Activated T-helper 2 cell treated with anti-CD3 and anti-CD28 coated beads, Interferon-gamma antibody, Interleukin-2, Interleukin-4, amounts not matched to agents 10 μg/mL and 5 μg/mL and 100 μg/mL, durations not matched to agents 14 hours and 24 hours and 36 hours (primary cell): ENCODE results near the gene PGBD5. TPM values are rescaled to one million over a fixed set of nuclear protein-coding genes. Genes with fewer than 3 reads are reported as not detected.

Experiments
- DNase-seq: peaks from one replicate; pipeline ENCODE4 v3.0.0; 2021; ENCODE audit warnings: low spot score
- H3K27ac Mint-ChIP-seq: one replicate; pipeline ENCODE4 v1.8.0; 2021; ENCODE audit warnings: mixed read lengths
- H3K27me3 Mint-ChIP-seq: one replicate; pipeline ENCODE4 v1.8.0; 2021; ENCODE audit warnings: low read depth, mixed read lengths
- H3K36me3 Mint-ChIP-seq: one replicate; pipeline ENCODE4 v1.8.0; 2021; ENCODE audit warnings: low read depth, mixed read lengths
- H3K4me1 Mint-ChIP-seq: one replicate; pipeline ENCODE4 v1.8.0; 2021; ENCODE audit warnings: low read depth, mixed read lengths
- H3K4me3 Mint-ChIP-seq: one replicate; pipeline ENCODE4 v1.8.0; 2021; ENCODE audit warnings: low read depth, mild to moderate bottlenecking, moderate library complexity, mixed read lengths
- H3K9me3 Mint-ChIP-seq: one replicate; pipeline ENCODE4 v1.8.0; 2021; ENCODE audit warnings: mixed read lengths
- intact Hi-C: fragments of 100-400 bp; cut with micrococcal nuclease; formaldehyde crosslinking; loops from one replicate; pipeline ENCODE4 v1.15.1; 2023
- total RNA-seq: library from RNA; stranded (reverse); gene quantifications from 2 replicates; pipeline ENCODE4 v1.2.3, GENCODE V29; 2022

The PGBD5 gene
- total RNA-seq, 1 donor from 2014 or later: not detected

DNA sequence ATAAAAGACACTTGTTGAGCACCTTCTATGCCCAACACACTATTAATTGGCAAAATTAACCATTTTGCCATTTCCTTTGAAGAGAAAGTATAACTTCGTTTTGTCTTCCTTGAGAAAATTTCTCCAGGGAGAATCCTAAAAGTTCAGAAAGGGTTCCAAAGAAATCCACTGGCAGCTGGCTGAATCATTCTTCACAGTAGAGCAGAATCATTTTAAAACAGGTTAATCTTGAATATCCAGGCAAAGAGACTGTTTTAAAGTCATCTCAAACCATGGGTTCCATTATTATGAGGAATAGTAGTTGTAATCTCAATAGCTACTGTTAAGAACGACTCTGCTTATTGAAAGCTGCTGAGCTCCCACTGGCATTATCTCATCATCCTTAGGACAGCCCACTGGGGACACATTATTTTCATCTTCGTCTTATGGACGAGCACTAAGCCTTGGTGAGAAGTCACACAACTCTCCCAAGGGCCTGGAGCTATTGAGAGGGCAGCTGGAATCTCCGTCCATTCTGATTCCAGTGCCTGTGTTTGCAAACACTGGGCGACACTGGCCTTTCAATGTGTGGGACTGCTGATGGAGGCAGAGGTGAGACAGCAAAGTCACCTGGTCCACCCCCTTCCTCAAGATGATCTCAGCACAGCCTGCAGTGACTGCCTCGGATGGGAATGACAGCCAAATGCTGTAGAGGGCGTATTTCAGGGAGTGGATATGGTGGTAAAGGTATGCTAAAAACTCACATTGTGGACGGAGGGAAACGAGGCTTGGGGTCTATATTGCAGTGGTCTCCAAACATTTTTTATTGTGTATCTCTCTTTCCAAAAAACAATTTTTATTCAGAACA, 15.3 kb upstream of the PGBD5 start:
- DNase-seq: no peak
- Mint-ChIP-seq H3K27ac (no peak overlapping the region), H3K4me1 (no peaks in the 10 kb centered on the region), H3K36me3 (no peaks in the 10 kb centered on the region), H3K27me3 (no peaks in the 10 kb centered on the region), H3K9me3 (peaks cover 4% of the 10 kb centered on the region), H3K4me3 (no peak overlapping the region)
- intact Hi-C loops: no loop called here

DNA sequence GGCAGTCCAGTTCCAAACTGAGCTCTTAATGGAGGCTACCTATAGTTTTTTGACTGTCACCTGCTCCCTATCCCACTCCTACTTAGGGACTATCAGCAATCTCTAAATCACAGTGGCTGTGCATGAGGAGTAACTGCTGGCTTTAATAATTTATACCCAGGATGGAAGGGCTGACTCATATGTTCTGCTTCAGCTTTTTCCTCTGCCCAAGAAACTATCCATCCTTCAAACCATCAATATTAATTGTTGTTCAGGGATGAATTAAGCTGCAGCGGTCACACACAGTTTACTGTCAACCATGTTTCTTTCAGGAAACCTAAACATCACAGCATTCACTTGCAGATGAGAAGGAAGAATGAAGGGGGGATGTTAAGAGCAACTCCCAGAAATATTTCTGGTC, 9.0 kb upstream of the PGBD5 start:
- intact Hi-C loops: no loop called here
- Mint-ChIP-seq H3K4me1 (no peaks in the 10 kb centered on the region), H3K27me3 (no peaks in the 10 kb centered on the region), H3K36me3 (no peaks in the 10 kb centered on the region), H3K27ac (no peak overlapping the region), H3K9me3 (peaks cover 4% of the 10 kb centered on the region), H3K4me3 (no peak overlapping the region)
- no peak for DNase-seq

DNA sequence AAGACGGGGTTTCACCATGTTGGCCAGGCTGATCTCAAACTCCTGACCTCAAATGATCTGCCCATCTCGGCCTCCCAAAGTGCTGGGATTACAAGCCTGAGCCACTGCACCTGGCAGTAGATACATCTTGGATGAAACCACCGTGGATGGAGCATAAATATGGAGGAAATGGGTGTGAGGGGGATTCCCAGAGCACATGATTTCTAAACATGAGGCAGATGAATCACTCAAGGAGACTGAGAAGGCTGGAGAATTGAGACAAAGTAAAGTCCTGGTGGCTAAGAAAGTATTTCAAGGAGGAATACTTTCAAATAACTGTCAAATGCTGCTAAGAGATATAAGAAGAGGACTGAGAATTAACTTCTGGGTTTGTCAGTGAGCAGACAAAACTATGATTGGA, 5.4 kb upstream of the PGBD5 start:
- H3K36me3 Mint-ChIP-seq: no peaks in the 10 kb centered on the region
- H3K4me3 Mint-ChIP-seq: no peak overlapping the region
- H3K4me1 Mint-ChIP-seq: peaks cover 4% of the 10 kb centered on the region
- peaks cover 25% of the 10 kb centered on the region for H3K27me3 Mint-ChIP-seq
- no peak overlapping the region for H3K27ac Mint-ChIP-seq
- no peaks in the 10 kb centered on the region for H3K9me3 Mint-ChIP-seq
- intact Hi-C loops: no loop called here
- no peak for DNase-seq

DNA sequence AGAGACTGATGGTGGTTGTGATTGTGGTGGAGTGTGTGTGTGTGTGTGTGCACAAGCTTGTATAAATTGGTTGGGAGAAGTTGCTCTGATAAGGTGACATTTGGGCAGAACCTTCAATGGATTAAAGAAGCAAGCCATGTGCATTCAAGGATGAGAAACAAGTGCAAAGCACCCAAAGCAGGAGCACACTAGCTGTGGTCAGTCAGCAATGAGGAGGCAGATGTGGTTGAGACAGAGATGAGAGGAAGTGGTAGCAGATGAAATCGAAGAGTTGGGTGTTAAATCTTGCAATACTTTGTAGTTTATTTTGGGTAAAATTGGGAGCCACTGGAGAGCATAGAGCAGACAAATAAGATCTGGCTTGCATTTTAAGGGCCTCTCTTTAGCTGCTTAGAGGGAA, 4.4 kb upstream of the PGBD5 start:
- H3K4me1 Mint-ChIP-seq: peaks cover 4% of the 10 kb centered on the region
- no peak overlapping the region for H3K27ac Mint-ChIP-seq
- DNase-seq: no peak
- no peaks in the 10 kb centered on the region for H3K9me3 Mint-ChIP-seq
- no peaks in the 10 kb centered on the region for H3K36me3 Mint-ChIP-seq
- peaks cover 25% of the 10 kb centered on the region for H3K27me3 Mint-ChIP-seq
- intact Hi-C loops: no loop called here
- H3K4me3 Mint-ChIP-seq: no peak overlapping the region

DNA sequence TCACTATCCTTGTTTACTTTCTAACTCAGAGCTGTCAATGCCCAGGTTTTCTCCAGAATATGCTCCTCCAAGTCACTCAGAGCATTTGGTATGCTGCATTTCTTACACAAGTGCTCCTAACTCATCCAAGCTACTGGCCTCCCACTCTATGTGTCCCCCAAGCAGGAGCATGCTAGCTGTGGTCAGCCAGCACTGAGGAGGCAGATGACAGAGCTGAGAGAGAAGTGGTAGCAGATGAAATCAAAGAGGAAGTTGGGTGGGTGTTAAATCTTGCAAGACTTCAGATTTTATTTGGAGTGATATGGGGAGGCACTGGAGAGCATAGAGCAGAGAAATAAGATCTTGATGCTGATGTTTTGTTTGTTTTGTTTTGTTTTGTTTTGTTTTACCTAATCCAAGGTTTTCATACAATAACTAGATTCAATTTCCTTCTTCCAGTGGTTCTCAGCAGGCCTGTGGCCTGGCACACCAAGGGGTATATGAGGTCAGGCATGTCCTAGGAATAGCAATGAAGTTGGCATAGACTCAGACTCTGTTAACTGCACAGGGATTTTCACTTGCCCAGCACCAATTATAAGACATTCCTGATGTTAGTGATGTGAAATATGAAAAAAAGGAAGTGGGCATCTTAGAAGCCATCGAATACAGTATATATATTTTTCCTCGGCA, 3.1 kb upstream of the PGBD5 start:
- Mint-ChIP-seq H3K4me3 (no peak overlapping the region), H3K36me3 (no peaks in the 10 kb centered on the region), H3K9me3 (no peaks in the 10 kb centered on the region), H3K27me3 (peaks cover 36% of the 10 kb centered on the region), H3K4me1 (peaks cover 8% of the 10 kb centered on the region), H3K27ac (no peak overlapping the region)
- intact Hi-C loops: loop anchor here (5.0 kb wide), 1 partner anchor 733 kb away; the partner anchor contains the start of gene TRIM67
- DNase-seq: no peak

DNA sequence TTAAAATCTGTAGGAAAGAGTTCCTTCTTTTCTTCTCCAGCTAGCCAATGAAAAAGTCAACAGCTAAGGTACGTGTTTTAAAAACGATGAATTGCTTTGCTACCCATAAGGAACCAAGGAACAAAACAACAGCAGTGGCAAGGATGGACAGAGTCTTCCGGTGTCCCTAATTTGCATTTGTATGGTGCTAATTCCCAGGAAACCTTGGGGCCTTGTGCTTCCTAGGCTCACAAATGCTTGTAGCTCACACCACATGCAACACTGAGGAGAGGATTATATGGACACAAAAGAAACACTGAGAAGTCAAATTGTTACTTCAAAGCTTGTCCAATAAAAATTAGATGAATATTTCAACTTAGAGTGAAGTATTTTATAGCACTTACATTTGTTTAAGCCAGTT, 1.8 kb upstream of the PGBD5 start:
- peaks cover 8% of the 10 kb centered on the region for H3K4me1 Mint-ChIP-seq
- peaks cover 48% of the 10 kb centered on the region for H3K27me3 Mint-ChIP-seq
- H3K9me3 Mint-ChIP-seq: no peaks in the 10 kb centered on the region
- intact Hi-C loops: loop anchor here (5.0 kb wide), 1 partner anchor 734 kb away; the partner anchor contains the start of gene TRIM67
- no peaks in the 10 kb centered on the region for H3K36me3 Mint-ChIP-seq
- H3K27ac Mint-ChIP-seq: no peak overlapping the region
- no peak overlapping the region for H3K4me3 Mint-ChIP-seq
- no peak for DNase-seq

DNA sequence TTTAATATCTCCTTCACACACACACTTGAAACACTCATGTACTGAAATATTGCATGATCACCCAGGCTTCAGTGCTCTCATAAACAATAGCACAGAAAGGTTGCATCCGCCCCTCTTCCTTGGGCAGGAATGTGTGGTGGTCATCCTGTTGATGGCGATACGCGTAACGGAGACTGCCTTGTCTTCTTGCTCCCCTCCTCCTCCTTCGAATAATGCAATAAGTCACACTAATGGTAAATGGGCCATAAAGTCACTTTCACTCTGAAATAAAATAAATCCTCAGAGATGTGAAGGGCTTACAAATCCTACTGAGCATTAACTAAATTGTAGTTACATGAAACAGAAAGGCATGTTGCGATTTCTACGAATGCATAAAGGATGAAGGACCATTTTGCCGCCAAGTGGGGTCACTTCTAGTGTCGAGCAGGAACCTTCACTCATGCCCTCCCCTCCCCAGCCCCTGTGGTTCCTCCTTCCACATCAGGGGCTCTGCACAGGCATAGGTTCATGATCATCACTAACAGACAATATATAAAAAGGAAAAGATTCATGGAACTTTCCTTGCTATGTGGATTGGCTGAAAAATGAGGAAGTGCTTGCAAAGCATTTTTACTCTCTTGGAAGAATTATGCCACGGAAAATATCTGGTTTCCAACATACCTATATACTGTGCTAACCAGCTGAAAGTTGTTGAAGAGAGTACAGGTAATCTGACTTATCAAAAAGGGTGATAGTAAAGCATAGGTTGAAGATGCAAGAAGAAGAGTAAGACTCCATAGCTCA, 1.2 kb upstream of the PGBD5 start:
- Mint-ChIP-seq H3K9me3 (no peaks in the 10 kb centered on the region), H3K4me3 (peak overlapping the region; percentile 58), H3K27me3 (peaks cover 54% of the 10 kb centered on the region), H3K27ac (no peak overlapping the region), H3K4me1 (peaks cover 8% of the 10 kb centered on the region), H3K36me3 (no peaks in the 10 kb centered on the region)
- intact Hi-C loops: loop anchor here (5.0 kb wide), 1 partner anchor 735 kb away; the partner anchor contains the start of gene TRIM67
- no peak for DNase-seq

DNA sequence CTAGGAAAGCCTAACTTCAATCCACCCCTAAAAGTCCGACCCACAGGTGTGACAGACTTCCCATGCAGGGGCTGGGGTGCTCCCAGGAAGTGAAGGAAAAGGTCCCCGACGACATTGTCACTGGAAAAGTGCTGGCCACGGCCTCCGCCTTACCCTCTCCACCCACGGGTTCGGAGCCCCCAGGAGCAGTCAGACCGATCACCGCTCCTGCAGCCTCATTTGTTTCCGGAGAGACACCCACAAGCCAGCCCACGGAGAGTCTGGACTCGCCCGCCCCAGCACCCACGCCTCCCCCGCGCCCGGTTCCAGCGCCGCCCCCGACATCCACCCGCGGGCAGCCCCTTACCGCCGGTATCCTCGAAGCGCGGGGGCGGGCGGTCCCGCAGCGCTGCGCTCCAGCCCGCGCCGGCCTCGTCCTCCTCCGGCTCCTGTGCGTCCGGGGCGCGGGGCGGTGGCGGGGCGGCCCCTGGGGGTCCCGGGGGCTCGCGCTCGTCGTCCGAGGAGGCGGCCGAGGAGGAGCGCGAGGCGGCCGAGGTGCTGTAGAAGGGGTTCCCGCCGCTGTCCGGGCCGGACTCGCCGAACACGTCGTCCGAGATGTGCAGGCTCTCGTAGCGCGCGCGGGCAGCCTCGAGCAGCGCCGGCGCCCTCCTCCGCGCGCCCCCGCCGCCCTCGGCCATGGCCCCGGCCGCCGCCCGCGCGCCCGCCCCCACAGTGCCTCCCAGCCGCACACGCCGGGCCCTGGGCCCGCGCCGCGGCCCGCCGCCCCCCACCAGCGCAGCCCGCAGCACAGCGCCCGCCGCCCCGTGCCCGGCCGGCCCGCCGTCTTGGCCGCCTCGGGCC, 660 bp downstream of the PGBD5 start:
- peaks cover 10% of the 10 kb centered on the region for H3K4me1 Mint-ChIP-seq
- intact Hi-C loops: loop anchor here (5.0 kb wide), 1 partner anchor 737 kb away; the partner anchor contains the start of gene TRIM67
- no peaks in the 10 kb centered on the region for H3K9me3 Mint-ChIP-seq
- DNase-seq: no peak
- H3K36me3 Mint-ChIP-seq: no peaks in the 10 kb centered on the region
- no peak overlapping the region for H3K27ac Mint-ChIP-seq
- H3K27me3 Mint-ChIP-seq: peaks cover 62% of the 10 kb centered on the region
- peak overlapping the region; percentile 64 for H3K4me3 Mint-ChIP-seq

DNA sequence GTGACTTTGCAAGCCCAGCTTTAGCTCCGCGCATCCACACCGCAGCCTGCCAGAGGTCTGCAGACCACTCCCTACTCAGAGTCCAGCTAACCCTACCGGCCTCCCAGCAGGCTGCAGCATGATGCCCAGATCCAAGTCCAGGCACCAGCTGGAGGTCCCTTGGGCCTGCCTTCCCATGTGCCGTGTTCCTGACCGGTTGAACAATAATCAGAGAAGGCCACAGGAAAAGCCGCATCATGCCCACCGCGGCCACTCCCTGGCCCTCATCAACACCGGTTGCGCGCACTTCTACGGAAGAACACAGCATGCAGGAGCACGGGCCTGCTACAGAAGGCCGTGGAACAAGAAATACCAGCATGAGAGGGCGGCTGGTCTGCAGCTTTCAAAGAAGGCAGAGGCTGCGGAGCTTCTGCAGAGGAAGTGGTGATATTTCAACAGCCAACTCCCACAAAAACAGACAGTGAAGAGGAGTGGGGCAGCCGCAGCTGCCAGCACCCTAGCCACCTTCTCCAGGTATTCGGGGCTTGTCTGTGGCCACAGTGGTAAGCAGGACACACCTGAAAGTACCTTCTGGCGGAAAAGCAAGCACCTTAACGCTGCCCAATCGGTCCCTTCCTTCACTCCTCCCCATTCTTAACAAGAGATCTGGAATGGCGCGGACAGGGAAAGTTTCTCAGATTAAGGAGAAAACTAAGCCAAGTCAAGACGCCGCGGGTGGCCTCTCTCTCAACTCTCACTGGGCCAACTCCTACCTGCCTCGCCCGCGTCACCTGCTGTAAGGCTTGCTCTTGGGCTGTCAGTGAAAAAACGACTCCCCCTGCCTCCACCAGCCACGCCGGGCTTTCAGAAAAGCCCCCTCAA, 1.5 kb downstream of the PGBD5 start:
- H3K27me3 Mint-ChIP-seq: peaks cover 63% of the 10 kb centered on the region
- H3K4me1 Mint-ChIP-seq: peaks cover 10% of the 10 kb centered on the region
- no peaks in the 10 kb centered on the region for H3K36me3 Mint-ChIP-seq
- intact Hi-C loops: loop anchor here (5.0 kb wide), 1 partner anchor 738 kb away; the partner anchor contains the start of gene TRIM67
- no peak overlapping the region for H3K27ac Mint-ChIP-seq
- no peak for DNase-seq
- peak overlapping the region; percentile 64 for H3K4me3 Mint-ChIP-seq
- no peaks in the 10 kb centered on the region for H3K9me3 Mint-ChIP-seq

DNA sequence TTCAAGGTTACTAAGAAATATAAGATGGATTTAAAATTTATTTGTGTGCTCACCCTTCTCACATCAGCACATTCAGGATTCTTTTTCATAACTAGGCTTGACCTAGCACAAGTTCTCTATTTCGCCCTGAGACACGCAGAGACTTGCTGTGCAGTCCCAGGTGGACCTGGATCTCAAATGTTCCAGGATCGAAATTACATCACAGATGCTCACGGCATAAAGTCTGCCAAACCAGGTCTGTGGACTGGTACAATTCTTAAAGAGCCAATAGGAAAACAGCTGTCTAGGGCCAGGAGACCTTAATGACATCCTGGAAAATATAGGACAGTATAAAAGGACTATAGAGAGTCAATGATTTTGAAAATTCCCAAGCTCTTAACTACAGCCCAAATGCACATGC, 2.2 kb downstream of the PGBD5 start:
- Mint-ChIP-seq H3K4me1 (peaks cover 10% of the 10 kb centered on the region), H3K4me3 (no peak overlapping the region), H3K36me3 (no peaks in the 10 kb centered on the region), H3K9me3 (no peaks in the 10 kb centered on the region), H3K27me3 (peaks cover 59% of the 10 kb centered on the region), H3K27ac (no peak overlapping the region)
- intact Hi-C loops: no loop called here
- DNase-seq: no peak

DNA sequence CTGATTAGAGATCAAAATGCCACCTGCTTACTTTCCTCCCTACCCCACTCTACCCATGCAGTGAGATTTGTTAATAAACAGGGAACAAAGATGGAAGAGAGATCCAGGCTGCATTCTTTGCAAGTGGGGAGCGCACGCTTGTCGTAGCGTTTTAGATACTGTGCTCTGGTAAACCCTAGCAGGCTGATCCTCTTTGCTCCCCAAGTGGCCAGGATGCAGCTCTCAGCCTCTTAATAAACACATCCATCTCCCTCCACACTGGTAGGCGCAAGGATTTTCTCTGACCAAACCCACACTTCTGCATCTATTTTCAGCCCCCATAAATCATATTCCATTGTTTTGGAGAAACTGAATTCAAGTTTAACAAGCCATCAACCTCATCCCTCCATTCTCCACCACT, 2.9 kb downstream of the PGBD5 start:
- DNase-seq: no peak
- intact Hi-C loops: no loop called here
- no peak overlapping the region for H3K27ac Mint-ChIP-seq
- H3K4me1 Mint-ChIP-seq: peaks cover 10% of the 10 kb centered on the region
- H3K27me3 Mint-ChIP-seq: peaks cover 57% of the 10 kb centered on the region
- H3K9me3 Mint-ChIP-seq: no peaks in the 10 kb centered on the region
- no peak overlapping the region for H3K4me3 Mint-ChIP-seq
- no peaks in the 10 kb centered on the region for H3K36me3 Mint-ChIP-seq
